GM18507 (cell line): Measurements from ENCODE around the gene CLTC.
A peak's percentile ranks its signal among the peaks of the same experiment; 100 is the strongest.
"Not testable (repeated sequence)": the region's sequence is repeated elsewhere in the genome, so short reads cannot be mapped to it uniquely, and the experiment has no call there.

Experiments used
- DNase-seq: peaks from one replicate; pipeline ENCODE4 v3.0.0; 2011; ENCODE audit warnings: low read depth; ENCODE audit not compliant: insufficient read length; ENCODE audit errors: extremely low spot score
- FAIRE-seq: peaks from 2 replicates; lab custom pipeline; 2011; peaks lifted over from hg19 to GRCh38; lab: Jason Lieb, UNC

The CLTC gene

GRCh38 chr17:59619298-59620063 lies at the start of gene CLTC:
Gene CLTC (plus strand): TSS chr17:59619895. CDS start chr17:59620132, 237 bp downstream.
- FAIRE-seq = no peak
- DNase-seq = peak; percentile 58

- DNase-seq = no peak
- FAIRE-seq = peak; percentile 78
Observed at GRCh38 chr17:59572301-59572924, 47.3 kb upstream of the CLTC start.

GRCh38 chr17:59584168-59584567 lies 35.5 kb upstream of the CLTC start:
- FAIRE-seq = not testable (repeated sequence)

GRCh38 chr17:59600169-59600568 lies 19.5 kb upstream of the CLTC start:
- DNase-seq = no peak
- no peak for FAIRE-seq

More at GRCh38 chr17:59584168-59584567, 35.5 kb upstream of the CLTC start:
- DNase-seq = not testable (repeated sequence)

DNA sequence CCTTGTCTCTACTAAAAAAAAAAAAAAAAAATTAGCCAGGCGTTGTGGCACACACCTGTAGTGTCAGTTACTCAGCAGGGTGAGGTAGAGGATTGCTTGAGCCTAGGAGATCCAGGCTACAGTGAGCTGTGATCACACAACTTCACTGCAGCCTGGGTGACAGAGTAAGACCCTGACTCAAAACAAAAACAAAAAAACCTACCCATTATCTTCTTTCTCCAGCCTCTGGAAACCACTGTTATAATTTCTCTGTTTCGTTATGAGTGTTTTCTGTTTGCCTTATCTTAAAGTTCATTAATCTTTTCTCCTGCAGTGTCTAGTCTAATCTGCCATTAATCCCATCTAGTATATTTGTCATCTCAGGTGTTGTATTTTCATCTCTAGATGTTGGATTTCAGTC lies 18.6 kb upstream of the CLTC start:
- FAIRE-seq (peak; percentile 45), DNase-seq (no peak)

DNA sequence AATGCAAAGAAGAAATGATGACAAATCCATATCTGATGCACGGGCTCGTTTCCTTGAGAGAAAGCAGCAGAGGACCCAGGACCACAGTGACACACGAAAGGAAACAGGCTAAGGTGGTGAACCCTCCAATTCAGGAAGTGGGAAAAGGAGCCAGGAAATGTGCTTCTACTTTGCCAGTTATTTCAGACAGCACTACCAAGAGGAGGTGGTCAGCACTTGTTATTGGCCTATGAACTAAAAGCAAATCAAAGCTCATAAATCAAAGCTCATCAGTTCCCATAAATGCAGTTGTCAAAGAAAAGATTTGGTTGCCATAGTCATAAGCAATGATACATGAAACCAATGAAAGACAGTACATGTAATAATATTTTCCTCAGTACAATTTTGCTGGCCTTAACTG lies 12.6 kb upstream of the CLTC start:
- FAIRE-seq (no peak), DNase-seq (no peak)

- no peak for DNase-seq
- FAIRE-seq = no peak
Observed at GRCh38 chr17:59607817-59608403, 11.8 kb upstream of the CLTC start.

- no peak for DNase-seq
- no peak for FAIRE-seq
Observed at GRCh38 chr17:59611503-59611902, 8.2 kb upstream of the CLTC start.

DNA sequence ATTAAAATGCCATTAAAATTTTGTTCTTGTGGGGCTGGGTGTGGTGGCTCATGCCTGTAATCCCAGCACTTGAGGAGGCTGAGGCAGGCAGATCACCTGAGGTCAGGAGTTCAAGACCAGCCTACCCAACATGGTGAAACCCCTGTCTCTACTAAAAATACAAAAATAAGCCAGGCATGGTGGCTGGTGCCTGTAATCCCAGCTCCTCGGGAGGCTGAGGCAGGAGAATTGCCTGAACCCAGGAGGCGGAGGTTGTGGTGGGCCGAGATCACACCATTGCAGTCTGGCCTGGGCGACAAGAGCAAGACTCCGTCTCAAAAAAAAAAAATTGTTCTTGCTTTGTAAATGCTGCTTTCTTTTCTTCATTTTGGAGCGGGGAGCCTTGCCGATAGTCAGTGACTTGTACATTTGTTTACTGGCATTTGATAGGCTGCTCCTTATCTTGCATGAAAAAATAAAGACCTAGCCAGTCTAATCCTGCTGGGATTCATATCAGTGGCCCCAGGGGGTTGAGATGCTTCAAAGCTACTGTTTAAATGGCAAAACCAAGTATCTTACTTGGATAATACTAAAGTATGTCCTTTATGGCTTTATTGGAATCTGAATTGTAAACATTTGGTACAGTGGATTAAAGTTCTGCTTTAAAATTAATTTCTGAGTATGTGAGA lies 3.3 kb upstream of the CLTC start:
- no peak for DNase-seq
- no peak for FAIRE-seq

DNA sequence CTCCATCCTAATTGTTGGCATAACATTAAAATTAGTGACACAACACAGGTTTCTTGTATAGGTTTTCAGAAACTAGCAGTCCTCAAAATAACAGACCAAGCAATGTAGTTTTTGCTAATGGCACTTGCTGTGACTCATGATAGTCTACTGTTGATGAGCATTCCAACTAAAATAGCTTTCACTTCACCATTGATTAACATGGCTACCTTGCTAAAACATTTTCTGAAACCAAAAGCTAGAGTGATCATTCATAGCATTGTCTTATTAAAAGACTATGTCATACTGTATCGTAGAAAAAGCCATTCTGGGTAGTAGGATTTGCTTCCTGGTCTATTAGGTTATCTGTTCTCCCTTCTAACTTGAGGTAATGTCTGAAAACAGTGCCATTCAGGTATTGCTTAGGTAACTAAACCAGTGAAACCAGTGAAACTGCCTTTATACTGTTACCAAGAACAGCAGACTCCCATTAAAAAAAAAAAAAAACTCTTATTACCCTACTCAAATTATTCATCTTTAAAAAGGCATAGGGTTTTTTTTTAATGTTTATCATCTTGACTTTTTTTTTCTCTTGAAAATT lies 2.5 kb upstream of the CLTC start:
- FAIRE-seq (no peak), DNase-seq (no peak)

- DNase-seq = no peak
- peak; percentile 84 for FAIRE-seq
Observed at GRCh38 chr17:59619035-59619297, 729 bp upstream of the CLTC start.

DNA sequence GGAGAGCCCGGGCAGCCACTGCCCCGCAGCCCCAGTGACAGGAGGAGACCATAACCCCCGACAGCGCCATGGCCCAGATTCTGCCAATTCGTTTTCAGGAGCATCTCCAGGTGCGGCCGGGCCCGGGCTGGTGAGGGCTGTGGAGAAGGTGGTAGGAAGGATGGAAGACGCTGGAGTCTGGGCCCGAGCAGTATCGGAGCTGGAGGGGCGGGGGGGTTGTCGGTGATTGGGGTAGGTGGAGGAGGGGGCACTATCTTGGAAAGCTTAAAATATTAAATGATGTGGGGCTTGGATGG lies 317 bp downstream of the CLTC start:
- FAIRE-seq = no peak

DNA sequence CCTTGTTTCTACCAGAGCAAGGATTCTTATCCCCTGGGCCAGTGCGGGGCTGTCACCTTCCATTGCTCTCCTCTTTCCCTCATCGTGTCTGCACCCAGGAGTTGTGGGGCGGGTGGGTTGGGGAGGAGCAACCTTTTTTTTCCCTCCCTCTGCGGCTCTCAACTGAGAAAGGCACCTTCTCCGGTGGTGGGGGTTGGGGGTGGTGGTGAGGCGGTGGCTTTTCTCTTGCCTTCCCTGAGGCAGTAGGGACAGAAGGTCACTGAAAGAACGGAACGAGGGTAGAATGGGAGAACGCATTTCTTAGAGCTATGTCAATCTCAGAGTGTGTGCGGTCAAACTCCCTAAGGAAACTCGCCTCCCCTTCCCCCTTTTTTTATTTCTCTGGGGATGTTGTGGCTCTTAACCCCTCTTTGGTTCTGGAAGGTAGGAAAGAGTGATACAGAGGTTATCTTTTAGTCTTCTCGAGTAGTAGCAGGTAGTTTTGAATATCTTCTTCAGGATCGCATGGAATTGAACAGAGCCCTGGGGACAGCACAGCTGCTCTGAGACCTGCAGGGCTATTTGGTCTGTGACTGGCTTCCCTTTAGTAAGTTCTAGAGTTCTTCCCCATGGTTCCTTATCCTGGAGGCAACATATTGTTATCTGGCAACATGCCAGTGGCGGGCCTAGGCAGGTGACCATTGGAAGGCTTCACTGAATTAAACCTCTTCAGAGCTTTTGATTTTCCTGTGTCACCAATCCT lies 994 bp downstream of the CLTC start:
- FAIRE-seq = no peak
- DNase-seq = no peak

More for the DNA sequence above, 317 bp downstream of the CLTC start:
- no peak for DNase-seq

DNA sequence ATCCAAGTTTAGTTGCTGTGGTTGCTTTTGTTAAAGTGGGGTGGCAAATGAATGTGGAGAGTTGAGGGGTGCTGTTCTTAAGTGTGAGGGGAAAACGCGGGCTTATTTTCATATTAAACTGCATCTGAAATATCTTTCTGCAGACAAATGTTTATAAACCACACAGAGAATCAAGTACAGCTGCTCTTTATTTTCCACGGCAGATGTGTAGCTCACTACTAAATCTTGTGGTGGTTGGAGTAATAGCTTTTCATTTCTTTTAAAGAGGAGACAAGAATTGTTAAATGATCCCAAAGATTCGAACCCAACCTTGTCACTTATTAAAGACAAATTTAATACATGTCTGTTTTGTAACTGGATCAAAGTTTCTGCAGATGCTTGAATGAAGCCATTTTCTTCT lies 2.1 kb downstream of the CLTC start:
- no peak for DNase-seq
- FAIRE-seq = no peak

GRCh38 chr17:59623151-59623550 lies 3.5 kb downstream of the CLTC start:
- DNase-seq (no peak), FAIRE-seq (no peak)

- no peak for DNase-seq
- no peak for FAIRE-seq
Observed at GRCh38 chr17:59626756-59627155, 7.1 kb downstream of the CLTC start.

- no peak for FAIRE-seq
- DNase-seq = no peak
Observed at GRCh38 chr17:59627274-59627673, 7.6 kb downstream of the CLTC start.

GRCh38 chr17:59627770-59628171 lies 8.1 kb downstream of the CLTC start:
- DNase-seq = no peak
- peak; percentile 71 for FAIRE-seq

GRCh38 chr17:59629174-59629573 lies 9.5 kb downstream of the CLTC start:
- FAIRE-seq (no peak), DNase-seq (no peak)

DNA sequence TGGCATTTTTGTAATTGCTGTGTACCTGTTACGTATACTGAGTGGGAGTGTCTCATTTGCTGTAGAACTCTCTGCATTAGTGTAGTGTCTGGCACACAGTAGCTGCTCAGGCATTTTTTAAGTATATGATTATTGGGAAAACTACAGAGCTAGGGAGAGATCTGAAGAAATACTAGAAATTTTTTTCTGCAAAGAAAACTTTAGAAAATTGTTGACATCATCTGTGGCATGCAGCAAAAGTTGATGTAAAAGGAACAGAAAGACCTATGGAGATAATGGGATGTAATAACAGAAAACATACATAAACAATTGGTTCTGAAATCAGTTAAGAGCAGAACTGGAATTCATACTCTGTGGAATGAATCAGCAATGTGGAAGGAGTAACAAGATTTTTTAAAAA lies 11.6 kb downstream of the CLTC start:
- no peak for DNase-seq
- no peak for FAIRE-seq
